GM13976 (cell line): ENCODE measurements around the gene PLA2G4B.

Experiments
- DNase-seq: peaks from one replicate; pipeline ENCODE4 v3.0.0; 2012; ENCODE audit warnings: low spot score
- in situ Hi-C: fragments of 300-500 bp; cut with MboI; formaldehyde crosslinking; loops from one replicate; pipeline ENCODE4 v1.12.0; 2022; ENCODE audit warnings: low sequenced_read_pairs, mixed read lengths, inconsistent platforms; ENCODE audit not compliant: unreplicated experiment
- TF ChIP-seq, protein P1 (sequence below): IDR thresholded peaks from 2 replicates; pipeline ENCODE4 v1.5.1; 2012; ENCODE audit warnings: borderline replicate concordance, mild to moderate bottlenecking; ENCODE audit not compliant: insufficient read depth; ENCODE audit errors: extremely low read depth, missing control alignments, control extremely low read depth

Gene PLA2G4B

DNA sequence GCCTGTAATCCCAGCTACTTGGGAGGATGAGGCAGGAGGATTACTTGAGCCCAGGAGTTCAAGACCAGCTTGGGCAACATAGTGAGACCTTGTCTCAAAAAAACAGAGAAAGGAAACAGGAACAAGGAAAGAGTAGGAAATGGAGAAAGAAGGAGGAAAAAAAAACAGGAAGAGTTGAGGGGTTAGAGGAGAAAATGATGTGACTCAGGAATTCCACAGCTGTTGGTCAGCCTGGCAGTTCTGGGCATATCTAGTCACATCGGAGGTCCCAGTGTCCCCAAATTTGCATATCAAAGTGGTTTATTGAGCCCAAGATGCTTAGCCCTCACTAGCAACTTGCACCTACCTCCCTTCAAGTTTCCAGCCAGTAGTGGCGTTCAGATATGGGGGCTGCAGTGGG is 29.5 kb upstream of the PLA2G4B start:
- in situ Hi-C loops: loop anchor here (5.0 kb wide), 1 partner anchor 37 kb away; the partner anchor contains the start of gene MAPKBP1
- no peak for DNase-seq
- TF ChIP-seq, protein P1, sequence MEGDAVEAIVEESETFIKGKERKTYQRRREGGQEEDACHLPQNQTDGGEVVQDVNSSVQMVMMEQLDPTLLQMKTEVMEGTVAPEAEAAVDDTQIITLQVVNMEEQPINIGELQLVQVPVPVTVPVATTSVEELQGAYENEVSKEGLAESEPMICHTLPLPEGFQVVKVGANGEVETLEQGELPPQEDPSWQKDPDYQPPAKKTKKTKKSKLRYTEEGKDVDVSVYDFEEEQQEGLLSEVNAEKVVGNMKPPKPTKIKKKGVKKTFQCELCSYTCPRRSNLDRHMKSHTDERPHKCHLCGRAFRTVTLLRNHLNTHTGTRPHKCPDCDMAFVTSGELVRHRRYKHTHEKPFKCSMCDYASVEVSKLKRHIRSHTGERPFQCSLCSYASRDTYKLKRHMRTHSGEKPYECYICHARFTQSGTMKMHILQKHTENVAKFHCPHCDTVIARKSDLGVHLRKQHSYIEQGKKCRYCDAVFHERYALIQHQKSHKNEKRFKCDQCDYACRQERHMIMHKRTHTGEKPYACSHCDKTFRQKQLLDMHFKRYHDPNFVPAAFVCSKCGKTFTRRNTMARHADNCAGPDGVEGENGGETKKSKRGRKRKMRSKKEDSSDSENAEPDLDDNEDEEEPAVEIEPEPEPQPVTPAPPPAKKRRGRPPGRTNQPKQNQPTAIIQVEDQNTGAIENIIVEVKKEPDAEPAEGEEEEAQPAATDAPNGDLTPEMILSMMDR: no peak

DNA sequence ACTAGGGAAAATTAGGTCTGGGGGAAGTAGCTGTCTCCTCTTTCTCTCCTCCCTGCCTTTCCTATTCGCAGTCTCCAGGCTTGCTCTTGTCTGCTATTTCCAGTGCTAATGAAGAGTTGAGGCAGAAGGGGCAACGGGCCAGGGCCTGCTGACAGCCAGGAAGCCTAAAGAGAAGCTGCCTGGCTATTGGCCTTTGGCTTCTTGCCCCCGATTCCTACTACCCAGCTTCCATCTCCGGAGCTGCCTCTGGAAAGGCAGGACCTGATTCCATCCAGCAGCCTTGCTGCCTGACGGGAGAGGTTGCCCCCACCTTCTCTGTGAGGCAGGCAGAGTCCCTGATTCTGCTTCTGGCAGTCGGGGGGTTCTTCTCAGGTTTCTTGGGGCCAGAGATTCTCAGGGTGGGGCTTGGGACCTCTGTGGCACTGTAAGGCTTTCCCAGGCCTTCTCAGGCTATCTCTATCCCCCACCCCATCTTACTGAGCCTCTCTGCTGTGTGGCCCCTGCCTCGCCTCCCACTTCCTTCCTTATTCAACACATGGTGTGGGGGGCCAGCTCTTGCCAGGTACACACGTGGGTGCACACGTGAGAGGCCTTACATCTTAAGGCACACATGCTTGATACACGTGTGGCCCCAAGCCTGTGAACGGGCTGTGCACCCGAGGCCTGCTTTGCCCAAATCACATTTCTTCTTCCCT is 29.0 kb upstream of the PLA2G4B start:
- TF ChIP-seq, protein P1: no peak
- DNase-seq: no peak
- in situ Hi-C loops: loop anchor here (5.0 kb wide), 1 partner anchor 37 kb away; the partner anchor contains the start of gene MAPKBP1

DNA sequence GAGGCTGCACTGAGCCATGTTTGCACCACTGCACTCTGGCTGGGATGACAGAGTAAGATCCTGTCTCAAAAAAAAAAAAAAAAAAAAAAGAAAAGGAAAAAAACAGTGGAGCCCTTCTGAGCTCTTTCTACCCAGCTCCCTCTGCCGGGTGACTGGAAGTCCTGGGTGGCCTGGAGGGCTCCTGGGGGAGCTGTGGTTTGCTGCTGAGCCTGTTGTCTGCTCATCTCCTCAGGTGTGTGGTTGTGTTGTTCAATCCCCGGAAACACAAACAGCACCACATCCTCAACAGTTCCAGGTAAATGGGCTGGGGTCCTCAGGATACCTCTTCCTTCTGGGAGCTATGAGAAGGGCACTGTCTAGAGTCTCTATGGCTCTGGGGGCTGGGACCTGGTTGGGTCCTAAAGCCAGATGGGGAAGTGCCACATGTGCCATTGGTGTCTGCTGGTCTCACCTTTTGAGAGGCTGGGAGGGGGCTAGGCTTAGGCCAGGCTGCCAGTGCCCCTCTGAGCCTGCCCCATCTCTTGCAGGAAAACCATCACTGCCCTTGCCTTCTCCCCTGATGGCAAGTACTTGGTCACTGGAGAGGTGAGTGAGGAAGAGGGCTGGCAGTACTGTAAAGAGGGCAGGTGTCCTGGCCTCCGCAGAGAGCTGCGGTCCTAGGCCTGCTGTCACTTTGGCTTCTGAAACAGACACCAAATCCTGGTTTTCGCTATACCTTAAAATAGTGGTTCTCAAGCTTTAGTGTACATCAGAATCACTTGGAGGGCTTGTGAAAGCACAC is 27.8 kb upstream of the PLA2G4B start:
- DNase-seq: no peak
- TF ChIP-seq, protein P1: no peak
- in situ Hi-C loops: no loop called here

DNA sequence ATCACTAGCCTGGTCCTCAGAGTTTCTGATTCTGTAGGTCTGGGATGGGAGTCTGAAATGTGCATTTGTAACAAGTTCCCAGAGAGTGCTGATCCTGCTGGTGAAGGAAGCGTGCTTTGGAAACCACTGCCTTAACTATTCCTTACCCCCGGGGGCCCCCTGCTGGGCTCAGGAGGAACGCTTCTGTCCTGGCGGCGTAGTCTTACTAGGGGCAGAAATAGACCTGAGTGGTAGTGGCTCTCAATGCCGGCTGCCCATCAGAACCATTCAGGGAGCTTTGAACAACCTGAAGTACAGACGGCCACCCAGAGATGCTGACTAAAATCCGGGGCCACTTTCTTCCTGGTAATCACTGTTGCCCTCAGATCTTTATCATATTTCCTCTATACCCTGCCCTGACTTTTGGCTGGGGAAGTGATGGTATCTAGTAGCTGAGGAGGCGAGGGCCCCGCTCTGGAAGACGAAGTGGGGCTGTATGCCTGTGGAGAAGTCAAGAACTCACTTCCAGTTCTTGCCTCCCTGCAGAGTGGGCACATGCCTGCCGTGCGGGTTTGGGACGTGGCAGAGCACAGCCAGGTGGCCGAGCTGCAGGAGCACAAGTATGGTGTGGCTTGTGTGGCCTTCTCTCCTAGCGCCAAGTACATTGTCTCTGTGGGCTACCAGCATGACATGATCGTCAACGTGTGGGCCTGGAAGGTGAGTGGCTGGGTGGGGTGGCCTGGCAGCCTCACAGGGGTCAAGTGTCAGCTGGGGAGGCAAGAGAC is 27.0 kb upstream of the PLA2G4B start:
- in situ Hi-C loops: no loop called here
- TF ChIP-seq, protein P1: peak; percentile 78
- peak; percentile 86 for DNase-seq

DNA sequence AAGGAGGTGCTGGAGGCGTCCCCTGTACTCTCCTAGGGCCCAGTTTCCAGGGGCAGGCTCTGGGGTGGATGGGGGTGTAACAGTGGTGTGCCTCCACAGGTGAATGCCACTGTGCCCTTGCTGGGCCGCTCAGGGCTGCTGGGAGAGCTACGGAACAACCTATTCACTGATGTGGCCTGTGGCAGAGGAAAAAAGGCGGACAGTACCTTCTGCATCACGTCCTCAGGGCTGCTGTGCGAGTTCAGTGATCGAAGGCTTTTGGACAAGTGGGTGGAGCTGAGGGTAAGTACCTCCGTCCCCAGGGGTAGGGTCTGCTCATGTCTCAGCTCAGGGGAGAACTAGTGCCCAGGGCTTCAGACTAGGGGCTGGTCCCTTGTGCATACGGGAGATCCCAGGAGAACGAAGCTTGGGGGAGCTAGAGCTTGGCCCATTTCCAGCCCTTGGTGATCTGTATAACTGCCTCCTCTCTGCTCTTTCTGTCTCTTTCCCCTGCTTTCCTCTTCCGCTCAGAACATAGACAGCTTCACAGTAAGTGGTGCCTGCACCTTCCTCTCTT is 25.7 kb upstream of the PLA2G4B start:
- TF ChIP-seq, protein P1: no peak
- no peak for DNase-seq
- in situ Hi-C loops: no loop called here

DNA sequence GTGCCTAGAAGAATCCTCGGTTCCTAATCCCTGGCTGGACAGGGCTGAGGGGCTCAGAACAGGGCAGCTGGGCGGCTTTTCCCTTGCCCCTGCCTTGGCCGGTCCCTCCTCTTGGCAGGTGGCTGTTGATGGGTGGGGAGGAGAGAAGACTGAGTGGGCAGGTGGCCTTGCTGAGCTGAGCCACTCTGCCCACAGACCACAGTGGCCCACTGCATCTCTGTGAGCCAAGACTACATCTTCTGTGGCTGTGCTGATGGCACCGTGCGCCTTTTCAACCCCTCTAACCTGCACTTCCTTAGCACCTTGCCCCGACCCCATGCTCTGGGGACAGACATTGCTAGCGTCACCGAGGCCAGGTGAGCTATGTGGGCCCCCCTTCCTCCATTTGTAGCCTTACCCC is 25.2 kb upstream of the PLA2G4B start:
- TF ChIP-seq, protein P1: no peak
- in situ Hi-C loops: no loop called here
- DNase-seq: no peak
